GM19467 (cell line): Measurements from ENCODE around the gene SERPINB2.

Experiments
- ATAC-seq: cut with Tn5 transposase; IDR thresholded peaks from one replicate; pipeline ENCODE4 v1.9.1; 2021; ENCODE audit warnings: mild to moderate bottlenecking, moderate library complexity; ENCODE audit not compliant: unreplicated experiment

SERPINB2 gene

GRCh38 chr18:63887424-63887823 lies at the start of gene SERPINB2:
Gene SERPINB2 (plus strand): TSS chr18:63887705. CDS start chr18:63891445, 3,740 bp downstream.
- ATAC-seq = no peak

- no peak for ATAC-seq
These were observed 44.5 kb upstream of the SERPINB2 start for GRCh38 chr18:63843008-63843407.

GRCh38 chr18:63844254-63844653 lies 43.3 kb upstream of the SERPINB2 start:
- no peak for ATAC-seq

- ATAC-seq = peak; percentile 56
These were observed 39.3 kb upstream of the SERPINB2 start for GRCh38 chr18:63848159-63848558.

GRCh38 chr18:63850020-63850419 lies 37.5 kb upstream of the SERPINB2 start:
- ATAC-seq = peak; percentile 76

GRCh38 chr18:63850636-63851035 lies 36.9 kb upstream of the SERPINB2 start:
- no peak for ATAC-seq

- no peak for ATAC-seq
These were observed 29.0 kb upstream of the SERPINB2 start for GRCh38 chr18:63858456-63858855.

- ATAC-seq = no peak
These were observed 27.6 kb upstream of the SERPINB2 start for GRCh38 chr18:63859781-63860475.

- no peak for ATAC-seq
These were observed 27.0 kb upstream of the SERPINB2 start for GRCh38 chr18:63860531-63860930.

GRCh38 chr18:63867368-63868125 lies 20.0 kb upstream of the SERPINB2 start:
- no peak for ATAC-seq

GRCh38 chr18:63868546-63868945 lies 19.0 kb upstream of the SERPINB2 start:
- ATAC-seq = no peak

- ATAC-seq = no peak
These were observed 18.1 kb upstream of the SERPINB2 start for GRCh38 chr18:63869374-63869773.

GRCh38 chr18:63869851-63870250 lies 17.7 kb upstream of the SERPINB2 start:
- ATAC-seq = no peak

- ATAC-seq = no peak
These were observed 15.7 kb upstream of the SERPINB2 start for GRCh38 chr18:63871836-63872235.

GRCh38 chr18:63872586-63872985 lies 14.9 kb upstream of the SERPINB2 start:
- no peak for ATAC-seq

- no peak for ATAC-seq
These were observed 9.2 kb upstream of the SERPINB2 start for GRCh38 chr18:63878343-63878742.

GRCh38 chr18:63878925-63879324 lies 8.6 kb upstream of the SERPINB2 start:
- no peak for ATAC-seq

GRCh38 chr18:63879709-63880108 lies 7.8 kb upstream of the SERPINB2 start:
- no peak for ATAC-seq

- no peak for ATAC-seq
These were observed 5.7 kb upstream of the SERPINB2 start for GRCh38 chr18:63881851-63882250.

GRCh38 chr18:63882333-63883141 lies 5.0 kb upstream of the SERPINB2 start:
- no peak for ATAC-seq

- no peak for ATAC-seq
These were observed 3.9 kb upstream of the SERPINB2 start for GRCh38 chr18:63883617-63884016.
